Testis (tissue), 3 donors: ENCODE results near the gene MAPK9. TPM values are rescaled to one million over a fixed set of nuclear protein-coding genes. Genes with fewer than 3 reads are reported as not detected.

Experiments used
- DNase-seq: peaks from one replicate; pipeline ENCODE4 v3.0.0-alpha.2; 2019
- H3K27ac ChIP-seq, 2 donors: fragments of 200-600 bp; sonication (generic); one replicate each; pipeline ENCODE4 v1.5.1; 2019
- H3K27me3 ChIP-seq: fragments of 200-600 bp; sonication (generic); one replicate; pipeline ENCODE4 v1.5.1; 2019
- H3K36me3 ChIP-seq: fragments of 200-600 bp; sonication (generic); one replicate; pipeline ENCODE4 v1.5.1; 2017; ENCODE audit warnings: low read depth; ENCODE audit errors: missing control alignments
- H3K4me1 ChIP-seq: fragments of 200-600 bp; sonication (generic); one replicate; pipeline ENCODE4 v1.5.1; 2019
- H3K4me3 ChIP-seq, 2 donors: fragments of 200-600 bp; sonication (generic); one replicate each; pipeline ENCODE4 v1.5.1; 2017 to 2019
- H3K9me3 ChIP-seq: fragments of 200-600 bp; sonication (generic); one replicate; pipeline ENCODE4 v1.5.1; 2017
- CTCF ChIP-seq, 3 experiments: fragments of 450-650 bp in 2 of 3; fragments of 200-600 bp in 1 of 3; sonication (generic) in 1 of 3; IDR thresholded peaks; one replicate each; pipeline ENCODE4 v1.5.1; 2016 to 2019; ENCODE audit warnings: antibody characterized with exemption in 3 of 3, mild to moderate bottlenecking in 2 of 3, moderate library complexity in 1 of 3
- POLR2A ChIP-seq: fragments of 450-650 bp; IDR thresholded peaks from one replicate; pipeline ENCODE4 v1.6.1; 2017; ENCODE audit warnings: antibody characterized with exemption, mild to moderate bottlenecking, moderate library complexity
- WGBS, 2 donors: methylation state at CpG; one replicate each; pipeline ENCODE4 v1.1.5; 2018; 5-methylcytosine and 5-hydroxymethylcytosine counted together
- intact Hi-C: fragments of 100-400 bp; cut with DNase I; formaldehyde crosslinking; loops from one replicate; pipeline ENCODE4 v1.15.1; 2023; ENCODE audit warnings: low total_unique reads
- polyA plus RNA-seq: library from polyadenylated mRNA; stranded (reverse); fragments of 350-450 nt; fragmentation: Illumina TruSeq; extraction: RNeasy Lipid Tissue Mini Kit (QIAGEN cat#74804); gene quantifications from one replicate; pipeline ENCODE4 v1.2.3, GENCODE V29; 2014; ENCODE audit warnings: low read depth, low replicate concordance; ENCODE audit not compliant: insufficient read depth
- total RNA-seq, 2 donors: library from RNA; depleted of rRNA; stranded (reverse); fragments of >200 nt; gene quantifications; one replicate each; pipeline ENCODE4 v1.2.3, GENCODE V29; 2016

MAPK9 gene
- total and polyA plus RNA-seq, 3 donors from 2014 or later, result 34.9 to 57.0 (median 54.3) TPM

- H3K36me3 ChIP-seq, result no peaks in the 10 kb centered on the region
- intact Hi-C loops, result no loop called here
- H3K4me3 ChIP-seq, result no peak overlapping the region
Observed at GRCh38 chr5:180204276-180204819, 87.5 kb downstream of the MAPK9 start.

GRCh38 chr5:180202939-180203573, 88.8 kb downstream of the MAPK9 start:
- no peak for TF ChIP-seq CTCF (IDR thresholded peaks at IDR 0.05)
- no peak for TF ChIP-seq POLR2A
- intact Hi-C loops, result no loop called here
- no peak for DNase-seq
- Histone ChIP-seq H3K27ac (no peak overlapping the region), H3K9me3 (no peaks in the 10 kb centered on the region), H3K4me3 (no peak overlapping the region), H3K36me3 (no peaks in the 10 kb centered on the region), H3K27me3 (no peaks in the 10 kb centered on the region), H3K4me1 (no peaks in the 10 kb centered on the region)
- WGBS, 2 donors, result 79 to 80% methylated on average over 8 of the region's 8 CpGs

More at GRCh38 chr5:180204276-180204819, 87.5 kb downstream of the MAPK9 start:
- DNase-seq, result no peak
- WGBS, 2 donors, result 87 to 90% methylated on average over 1 of the region's 1 CpG
- TF ChIP-seq POLR2A (no peak), CTCF (IDR thresholded peaks at IDR 0.05) (no peak)
- Histone ChIP-seq H3K27ac (no peak overlapping the region), H3K27me3 (no peaks in the 10 kb centered on the region), H3K9me3 (no peaks in the 10 kb centered on the region), H3K4me1 (peaks cover 4% of the 10 kb centered on the region)

GRCh38 chr5:180201051-180201987, 90.6 kb downstream of the MAPK9 start:
- TF ChIP-seq POLR2A (no peak), CTCF (IDR thresholded peaks at IDR 0.05) (peak in 1 of 3 experiments; percentile 18)
- Histone ChIP-seq H3K4me3 (no peak overlapping the region), H3K27me3 (no peaks in the 10 kb centered on the region), H3K27ac (no peak overlapping the region), H3K36me3 (no peaks in the 10 kb centered on the region), H3K4me1 (no peaks in the 10 kb centered on the region), H3K9me3 (no peaks in the 10 kb centered on the region)
- no peak for DNase-seq
- intact Hi-C loops, result no loop called here
- 82 to 87% methylated on average over 23 of the region's 23 CpGs for WGBS, 2 donors

- Histone ChIP-seq H3K4me3 (no peak overlapping the region), H3K27ac (no peak overlapping the region), H3K27me3 (no peaks in the 10 kb centered on the region), H3K4me1 (peaks cover 5% of the 10 kb centered on the region), H3K9me3 (no peaks in the 10 kb centered on the region), H3K36me3 (no peaks in the 10 kb centered on the region)
- intact Hi-C loops, result no loop called here
- TF ChIP-seq CTCF (IDR thresholded peaks at IDR 0.05) (no peak), POLR2A (no peak)
- no peak for DNase-seq
- 51 to 61% methylated on average over 8 of the region's 8 CpGs for WGBS, 2 donors
Observed at GRCh38 chr5:180199390-180199789, 92.5 kb downstream of the MAPK9 start.
